Endothelial cell of umbilical vein (primary cell): ENCODE results near the gene GPR61.

Experiments
- MAX ChIP-seq: IDR thresholded peaks from 2 replicates; pipeline ENCODE4 v1.6.1; 2011; ENCODE audit not compliant: insufficient read depth, insufficient read length
- POLR2A ChIP-seq: IDR thresholded peaks from 2 replicates; pipeline ENCODE4 v1.6.1; 2012; ENCODE audit warnings: low read depth, mild to moderate bottlenecking, control low read depth, low read length
- POLR2AphosphoS5 ChIP-seq: IDR thresholded peaks from 2 replicates; pipeline ENCODE4 v1.6.1; 2012; ENCODE audit warnings: low read depth, mild to moderate bottlenecking, control low read depth, low read length, moderate library complexity; ENCODE audit not compliant: insufficient read depth
- TF ChIP-seq, protein P1 (sequence below), 2 donors: IDR thresholded peaks; 1 replicate in 1 of 2; 2 replicates in 1 of 2; pipeline ENCODE4 v1.5.1; 2011; ENCODE audit warnings: low read length in 2 of 2, mild to moderate bottlenecking in 2 of 2, moderate library complexity in 2 of 2, control low read depth in 1 of 2, inconsistent platforms in 1 of 2, low read depth in 1 of 2; ENCODE audit not compliant: insufficient read depth in 1 of 2; ENCODE audit errors: extremely low read depth in 1 of 2

DNA sequence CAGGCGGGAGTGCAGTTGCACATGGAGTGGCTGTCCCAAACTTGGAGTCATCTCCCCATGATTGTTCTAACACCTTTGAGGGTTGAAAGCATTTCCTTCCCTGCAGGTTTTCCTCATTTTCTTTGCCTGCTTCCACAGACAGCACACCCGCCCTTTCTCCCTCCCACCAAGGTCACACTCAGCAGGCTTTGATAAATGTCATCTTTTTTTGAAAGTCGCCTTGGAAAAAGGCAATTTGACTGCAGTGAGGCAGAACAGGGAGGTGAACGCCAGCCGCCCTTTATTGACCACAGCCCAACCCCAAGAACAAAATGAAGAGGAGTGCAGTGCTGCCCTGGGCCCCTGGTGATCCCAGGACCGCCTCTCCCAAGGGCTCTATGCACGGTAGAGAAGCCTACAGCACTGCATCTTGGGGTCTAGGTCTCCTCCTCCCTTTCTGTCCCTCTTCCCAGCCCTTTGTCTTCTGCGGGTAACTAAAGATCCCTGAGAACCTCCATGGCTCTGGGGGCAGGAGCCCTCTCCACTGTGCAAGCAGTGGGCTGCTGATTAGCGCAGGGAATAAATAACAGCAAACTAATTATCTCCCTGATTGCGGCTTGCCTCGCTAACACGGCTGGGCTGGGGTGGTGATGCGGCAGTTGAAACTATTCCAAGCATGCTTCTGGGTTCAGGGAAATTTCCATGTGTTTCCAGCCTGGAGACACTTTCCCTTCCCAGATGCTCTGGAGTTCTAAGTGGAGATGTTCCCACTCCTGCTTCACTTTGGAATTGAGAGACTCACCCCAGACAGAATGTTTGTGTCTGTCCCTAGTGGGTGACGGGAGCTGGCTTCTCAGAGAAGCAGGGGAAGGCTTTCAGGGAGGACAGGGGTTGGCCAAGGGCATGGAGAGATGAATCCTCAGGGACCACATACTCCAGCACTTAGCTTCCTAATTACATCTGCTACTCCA is 18.4 kb upstream of the GPR61 start:
- TF ChIP-seq, protein P1, sequence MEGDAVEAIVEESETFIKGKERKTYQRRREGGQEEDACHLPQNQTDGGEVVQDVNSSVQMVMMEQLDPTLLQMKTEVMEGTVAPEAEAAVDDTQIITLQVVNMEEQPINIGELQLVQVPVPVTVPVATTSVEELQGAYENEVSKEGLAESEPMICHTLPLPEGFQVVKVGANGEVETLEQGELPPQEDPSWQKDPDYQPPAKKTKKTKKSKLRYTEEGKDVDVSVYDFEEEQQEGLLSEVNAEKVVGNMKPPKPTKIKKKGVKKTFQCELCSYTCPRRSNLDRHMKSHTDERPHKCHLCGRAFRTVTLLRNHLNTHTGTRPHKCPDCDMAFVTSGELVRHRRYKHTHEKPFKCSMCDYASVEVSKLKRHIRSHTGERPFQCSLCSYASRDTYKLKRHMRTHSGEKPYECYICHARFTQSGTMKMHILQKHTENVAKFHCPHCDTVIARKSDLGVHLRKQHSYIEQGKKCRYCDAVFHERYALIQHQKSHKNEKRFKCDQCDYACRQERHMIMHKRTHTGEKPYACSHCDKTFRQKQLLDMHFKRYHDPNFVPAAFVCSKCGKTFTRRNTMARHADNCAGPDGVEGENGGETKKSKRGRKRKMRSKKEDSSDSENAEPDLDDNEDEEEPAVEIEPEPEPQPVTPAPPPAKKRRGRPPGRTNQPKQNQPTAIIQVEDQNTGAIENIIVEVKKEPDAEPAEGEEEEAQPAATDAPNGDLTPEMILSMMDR (IDR thresholded peaks at IDR 0.05; ENCODE audit: extremely low read depth in 1 of 2, insufficient read depth in 1 of 2, low read depth in 1 of 2, low read length in 2 of 2), result no peak
- TF ChIP-seq POLR2A (no peak), POLR2AphosphoS5 (no peak), MAX (no peak)
